Measurements from ENCODE around the gene USP35.
A peak's percentile ranks its signal among the peaks of the same experiment; 100 is the strongest.

Gene USP35, protein sequence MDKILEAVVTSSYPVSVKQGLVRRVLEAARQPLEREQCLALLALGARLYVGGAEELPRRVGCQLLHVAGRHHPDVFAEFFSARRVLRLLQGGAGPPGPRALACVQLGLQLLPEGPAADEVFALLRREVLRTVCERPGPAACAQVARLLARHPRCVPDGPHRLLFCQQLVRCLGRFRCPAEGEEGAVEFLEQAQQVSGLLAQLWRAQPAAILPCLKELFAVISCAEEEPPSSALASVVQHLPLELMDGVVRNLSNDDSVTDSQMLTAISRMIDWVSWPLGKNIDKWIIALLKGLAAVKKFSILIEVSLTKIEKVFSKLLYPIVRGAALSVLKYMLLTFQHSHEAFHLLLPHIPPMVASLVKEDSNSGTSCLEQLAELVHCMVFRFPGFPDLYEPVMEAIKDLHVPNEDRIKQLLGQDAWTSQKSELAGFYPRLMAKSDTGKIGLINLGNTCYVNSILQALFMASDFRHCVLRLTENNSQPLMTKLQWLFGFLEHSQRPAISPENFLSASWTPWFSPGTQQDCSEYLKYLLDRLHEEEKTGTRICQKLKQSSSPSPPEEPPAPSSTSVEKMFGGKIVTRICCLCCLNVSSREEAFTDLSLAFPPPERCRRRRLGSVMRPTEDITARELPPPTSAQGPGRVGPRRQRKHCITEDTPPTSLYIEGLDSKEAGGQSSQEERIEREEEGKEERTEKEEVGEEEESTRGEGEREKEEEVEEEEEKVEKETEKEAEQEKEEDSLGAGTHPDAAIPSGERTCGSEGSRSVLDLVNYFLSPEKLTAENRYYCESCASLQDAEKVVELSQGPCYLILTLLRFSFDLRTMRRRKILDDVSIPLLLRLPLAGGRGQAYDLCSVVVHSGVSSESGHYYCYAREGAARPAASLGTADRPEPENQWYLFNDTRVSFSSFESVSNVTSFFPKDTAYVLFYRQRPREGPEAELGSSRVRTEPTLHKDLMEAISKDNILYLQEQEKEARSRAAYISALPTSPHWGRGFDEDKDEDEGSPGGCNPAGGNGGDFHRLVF

DNA sequence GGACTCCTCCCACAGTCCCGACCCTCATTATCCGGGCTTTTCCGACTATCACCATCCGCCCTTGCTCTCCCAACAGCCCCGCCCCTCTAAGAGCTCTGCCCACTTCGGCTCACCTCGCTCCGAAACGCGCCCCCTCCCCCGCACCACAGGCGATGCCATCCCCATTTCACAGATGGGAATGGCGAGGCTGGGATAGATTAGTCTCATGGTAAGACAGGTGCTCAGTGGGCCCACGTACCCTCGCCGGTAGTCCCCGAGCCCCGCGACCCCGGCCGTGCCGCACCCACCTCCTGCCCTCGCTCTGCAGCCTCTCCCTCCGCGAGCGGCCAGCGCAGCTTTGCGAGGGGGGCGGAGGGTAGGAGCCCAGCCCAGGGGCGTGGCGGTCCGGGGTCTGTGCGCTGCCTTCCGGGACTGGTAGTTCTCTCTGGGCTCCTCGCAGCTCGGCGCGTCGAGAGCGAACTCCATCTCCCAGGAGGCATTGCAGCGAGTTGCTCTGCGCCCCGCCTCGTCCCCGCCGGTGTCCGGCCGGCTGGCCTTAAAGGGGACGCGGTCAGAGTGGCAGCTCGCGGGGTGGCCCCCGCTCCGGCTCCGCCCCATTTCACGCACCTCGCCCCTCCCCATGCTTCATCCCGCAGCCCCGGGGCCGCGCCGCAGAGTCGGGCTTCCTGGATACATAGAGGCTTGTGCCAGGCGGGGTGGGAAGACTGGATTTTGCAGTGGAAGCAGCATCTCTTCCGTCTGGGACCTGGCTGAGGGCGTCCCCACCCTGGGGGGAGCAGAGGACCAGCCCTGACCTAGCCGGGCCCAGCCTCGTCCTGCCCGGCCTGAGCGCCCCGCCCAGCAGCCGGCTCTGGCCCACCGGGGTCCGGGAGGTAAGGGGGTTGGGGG lies at the start of gene USP35, which contains the start of gene KCTD21:
Gene USP35 (plus strand): TSS at position 634 of the 888 bp plus-strand sequence. CDS start 7,327 bp downstream, outside the sequence.
Gene KCTD21 (minus strand): TSS at position 341 of the 888 bp plus-strand sequence. CDS start 14,072 bp downstream, outside the sequence.
- DNase-seq, result peak; percentile 69

DNA sequence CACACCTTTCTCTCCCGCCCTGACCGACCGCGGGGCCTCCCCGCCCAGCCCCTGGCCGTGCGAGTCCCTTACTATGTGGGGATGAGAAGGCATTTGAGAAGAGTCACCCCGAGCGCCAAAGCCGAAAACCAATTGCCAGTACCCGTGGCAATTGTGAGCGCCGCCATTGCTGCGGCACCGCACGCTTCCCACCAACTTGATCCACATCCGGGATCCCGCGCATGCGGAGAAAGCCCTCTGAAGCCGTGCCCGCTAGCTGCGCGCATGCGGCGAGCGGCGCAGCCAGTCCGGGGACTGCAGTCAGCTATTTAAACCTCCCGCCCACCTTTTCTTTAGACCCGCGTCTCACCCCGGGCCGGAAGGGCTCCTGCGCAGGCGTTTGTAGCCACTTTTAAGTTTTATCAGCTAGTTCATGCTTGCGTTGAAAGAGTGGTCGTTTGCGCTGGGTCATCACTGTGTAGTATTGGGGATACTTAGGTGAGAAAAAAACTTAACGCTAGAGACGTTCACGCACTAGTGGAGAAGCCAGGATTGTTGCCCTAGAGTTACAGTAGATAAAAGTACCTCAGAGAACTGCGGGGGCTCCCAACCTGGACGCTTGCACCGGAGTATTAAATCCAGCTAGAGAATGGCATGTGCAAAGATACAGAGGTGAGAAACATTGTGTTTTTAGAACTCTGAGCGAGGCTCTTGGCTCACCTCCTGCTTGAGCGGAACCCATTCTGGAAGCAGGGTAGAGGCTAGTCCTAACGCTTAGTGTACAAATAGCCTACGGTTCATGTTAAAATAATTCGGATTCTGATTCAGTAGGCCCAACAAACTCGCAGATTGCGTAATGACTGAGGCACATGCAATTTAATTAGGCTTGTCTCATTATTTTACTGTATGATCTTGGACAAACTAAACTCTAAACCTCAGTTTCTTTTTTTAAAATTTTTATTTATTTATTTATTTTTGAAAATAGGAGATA lies 49.0 kb upstream of the USP35 start, which contains the start of gene ALG8:
Gene ALG8 (minus strand): TSS at position 205 of the 970 bp plus-strand sequence. CDS start 38 bp downstream, at position 167.
- peak; percentile 59 for DNase-seq

DNA sequence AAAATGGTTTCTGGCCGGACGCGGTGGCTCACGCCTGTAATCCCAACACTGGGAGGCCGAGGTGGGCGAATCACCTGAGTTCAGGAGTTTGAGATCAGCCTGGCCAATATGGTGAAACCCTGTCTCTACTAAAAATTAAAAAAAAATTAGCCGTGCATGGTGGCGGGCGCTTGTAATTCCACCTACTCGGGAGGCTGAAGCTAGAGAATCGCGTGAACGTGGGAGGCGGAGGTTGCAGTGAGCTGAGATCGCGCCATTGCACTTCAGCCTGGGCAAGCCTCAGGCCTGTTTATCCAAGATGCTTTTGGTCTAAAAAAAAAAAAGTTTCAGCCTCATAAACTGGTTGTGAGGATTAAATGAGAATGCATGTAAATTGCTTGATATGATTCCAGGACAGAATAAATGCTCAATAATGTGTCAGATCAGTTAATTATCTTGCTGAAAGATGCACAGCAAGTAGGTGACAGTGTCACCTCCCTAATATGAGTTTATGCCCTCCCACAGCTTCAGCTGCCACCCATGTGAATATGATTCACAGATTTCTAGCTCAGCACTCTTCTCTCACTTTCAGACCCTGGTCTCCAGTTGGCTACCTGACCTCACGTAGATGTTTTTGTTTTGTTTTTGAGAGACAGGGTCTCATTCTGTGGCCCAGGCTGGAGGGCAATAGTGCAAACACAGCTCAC lies 48.2 kb upstream of the USP35 start:
- no peak for DNase-seq

DNA sequence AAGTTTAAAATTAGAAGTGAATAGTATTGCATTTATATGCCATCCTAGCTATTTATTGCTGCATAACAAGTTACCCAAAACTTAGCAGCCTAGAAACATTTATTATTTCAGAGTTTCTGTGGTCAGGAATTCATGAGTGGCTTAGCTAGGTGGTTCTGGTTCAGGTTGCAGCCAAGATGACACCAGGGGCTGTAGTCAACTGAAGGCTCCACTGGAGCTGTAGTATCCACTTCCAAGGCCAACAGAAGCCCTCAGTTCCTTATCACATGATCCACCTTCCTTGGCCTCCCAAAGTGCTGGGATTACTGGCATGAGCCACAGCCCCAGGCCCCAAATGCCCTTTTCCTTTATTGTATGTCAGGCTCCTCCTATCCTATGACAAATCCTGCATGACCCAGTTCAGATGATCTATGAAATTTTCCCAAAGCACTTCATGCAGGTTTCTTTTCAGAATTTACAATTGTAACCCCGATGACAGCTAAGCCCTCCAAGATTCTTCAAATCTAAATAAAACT lies 43.2 kb upstream of the USP35 start:
- DNase-seq, result no peak

DNA sequence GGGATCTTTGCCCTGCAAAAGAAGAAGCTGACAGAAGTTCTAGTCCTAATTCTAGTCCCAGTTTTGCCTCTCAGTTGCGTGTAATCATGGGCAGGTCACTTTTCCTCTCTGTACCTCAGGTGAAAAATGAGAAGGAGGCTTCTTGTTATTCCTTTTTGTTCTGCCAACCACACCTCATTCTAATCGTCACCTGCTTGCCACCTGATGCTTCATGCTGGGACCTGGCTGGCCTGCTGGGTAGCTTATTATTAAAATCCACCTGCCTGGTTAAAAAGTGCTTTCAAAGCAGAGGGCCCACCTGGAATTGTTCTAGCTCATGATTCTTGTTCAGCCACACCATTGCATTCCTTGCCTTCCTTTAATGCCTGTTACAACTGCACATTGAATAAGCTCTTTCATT lies 40.9 kb upstream of the USP35 start:
- DNase-seq, result no peak

DNA sequence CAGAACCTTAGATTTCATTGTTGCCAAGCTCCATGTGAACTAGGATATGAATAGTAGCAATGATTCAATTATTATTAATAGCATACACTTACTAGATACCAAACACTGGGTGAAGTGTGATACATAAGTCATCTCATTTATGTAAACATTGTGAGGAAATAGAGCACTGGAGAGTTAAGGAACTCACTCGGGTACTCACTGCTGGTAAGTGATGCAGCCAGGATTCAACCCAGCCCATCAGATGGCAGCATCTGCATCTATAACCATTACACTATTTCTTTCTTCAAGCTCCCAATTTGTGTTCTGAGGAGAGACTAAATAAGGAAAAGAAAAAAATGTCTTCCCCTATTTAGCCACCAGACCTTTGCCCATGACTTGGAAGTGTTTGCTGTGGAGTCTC lies 39.1 kb upstream of the USP35 start:
- DNase-seq, result no peak

DNA sequence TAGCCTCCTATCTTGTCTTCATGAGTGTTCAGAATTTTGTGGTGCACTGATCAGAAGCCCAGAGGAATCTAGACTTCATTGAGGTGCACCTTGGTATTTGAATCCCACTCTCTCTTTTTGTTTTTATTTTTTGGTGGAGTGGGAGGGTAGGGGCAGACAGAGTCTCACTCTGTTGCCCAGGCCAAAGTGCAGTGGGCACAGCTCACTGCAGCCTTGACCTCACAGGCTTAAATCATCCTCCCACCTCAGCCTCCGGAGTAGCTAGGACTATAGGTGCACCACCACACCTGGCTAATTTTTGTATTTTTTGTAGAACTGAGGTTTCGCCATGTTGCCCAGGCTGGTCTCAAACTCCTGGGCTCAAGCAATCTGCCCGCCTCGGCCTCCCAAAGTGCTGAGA lies 38.4 kb upstream of the USP35 start:
- DNase-seq, result no peak

DNA sequence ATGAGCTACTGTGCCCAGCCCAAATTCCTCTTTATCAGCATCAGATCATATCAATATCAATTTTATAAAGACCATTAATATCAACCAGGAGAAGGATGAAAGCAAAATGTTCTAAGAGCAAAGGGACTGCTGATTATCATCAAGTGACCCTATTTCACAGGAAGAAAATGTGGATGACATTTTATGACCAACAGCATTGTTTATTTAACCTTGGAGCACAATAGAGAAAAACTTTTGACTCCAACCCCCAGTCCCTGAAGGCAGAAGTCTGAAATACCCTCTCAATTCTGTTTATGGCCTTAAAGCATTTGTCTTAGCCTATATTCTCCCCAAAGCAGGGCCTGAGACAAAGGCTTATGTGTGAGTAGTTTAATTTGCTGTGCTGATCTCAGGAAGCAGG lies 38.0 kb upstream of the USP35 start:
- DNase-seq, result no peak

DNA sequence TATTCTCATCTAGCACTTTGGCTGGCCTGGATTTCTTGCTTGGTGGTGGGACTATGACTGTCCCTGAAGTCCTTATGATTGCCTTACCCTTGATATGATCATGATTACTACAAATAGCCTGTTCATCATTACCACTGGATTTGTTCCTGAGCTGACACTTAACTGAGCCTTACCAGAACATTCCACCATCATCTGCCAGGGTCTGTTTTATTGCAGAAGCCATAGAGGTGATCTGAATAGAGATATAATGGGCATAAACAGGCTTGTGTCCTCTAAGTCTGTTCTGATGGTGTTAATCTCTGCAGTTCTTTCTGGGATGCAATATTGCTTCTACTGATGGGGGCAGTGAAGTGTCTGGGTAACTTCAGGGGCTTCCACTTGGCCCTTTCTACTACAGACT lies 36.9 kb upstream of the USP35 start:
- DNase-seq, result no peak

DNA sequence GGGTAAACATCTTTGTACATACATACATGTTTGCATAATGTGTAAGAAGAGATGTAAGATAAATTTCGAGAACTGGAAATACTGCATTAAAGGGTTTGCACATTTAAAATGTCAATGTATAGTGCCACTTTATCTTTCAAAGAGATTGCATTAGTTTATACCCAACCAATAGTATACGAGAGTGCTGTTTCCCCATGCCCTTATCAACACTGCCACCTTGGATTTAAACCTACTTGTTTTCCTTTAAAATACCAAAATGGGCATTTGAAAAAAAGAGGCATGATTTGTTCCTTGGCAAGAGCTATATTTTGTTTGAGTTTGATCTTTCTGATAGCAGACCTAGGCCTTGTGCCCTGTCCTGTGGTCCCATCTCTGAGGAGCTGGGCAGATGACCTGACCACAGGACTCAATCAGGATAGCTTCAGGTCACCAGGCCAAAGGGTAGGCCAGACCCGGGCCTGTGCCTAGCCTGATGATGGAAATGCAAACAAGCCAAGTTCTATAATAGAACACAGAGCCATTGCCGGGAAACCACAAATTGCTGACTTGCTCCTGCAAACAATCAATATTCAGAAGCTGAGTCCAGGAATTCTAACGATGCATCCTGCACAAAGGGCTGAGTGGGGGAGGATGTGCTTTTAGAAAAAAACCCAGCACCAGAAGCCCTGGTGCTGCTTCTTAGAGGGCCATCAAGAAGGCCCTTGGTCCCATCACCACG lies 32.4 kb upstream of the USP35 start:
- no peak for DNase-seq

DNA sequence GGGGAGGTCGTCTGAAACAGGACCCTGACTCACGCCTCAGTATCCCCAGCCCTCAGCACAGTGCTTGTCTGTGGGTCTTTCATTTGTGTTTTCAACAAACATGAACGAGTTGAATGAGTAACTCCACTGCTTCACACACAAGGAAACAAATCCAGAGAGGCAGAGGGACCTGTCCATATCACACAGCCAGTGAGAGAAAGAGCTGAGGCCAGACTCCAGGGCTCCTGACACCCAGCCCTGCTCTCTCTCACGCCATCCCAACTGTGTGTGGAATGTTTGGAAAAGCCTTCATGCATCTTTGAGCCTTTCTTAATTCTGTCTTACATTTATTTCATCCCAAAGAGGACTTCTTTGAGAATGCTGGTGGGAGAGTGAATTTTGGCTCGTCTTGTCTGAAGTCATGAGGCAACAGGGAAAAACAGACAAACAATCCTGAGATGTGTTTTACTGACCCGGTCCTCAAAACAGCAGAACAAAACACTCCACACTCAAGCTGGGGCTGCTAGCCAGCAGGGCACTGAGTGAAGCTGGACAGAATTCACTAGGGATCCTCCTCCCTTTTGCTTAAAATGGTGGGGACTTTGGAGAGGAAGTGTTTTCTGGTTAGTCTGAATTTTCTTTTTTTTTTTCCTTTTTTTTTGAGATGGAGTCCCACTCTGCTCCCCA lies 29.6 kb upstream of the USP35 start:
- no peak for DNase-seq

DNA sequence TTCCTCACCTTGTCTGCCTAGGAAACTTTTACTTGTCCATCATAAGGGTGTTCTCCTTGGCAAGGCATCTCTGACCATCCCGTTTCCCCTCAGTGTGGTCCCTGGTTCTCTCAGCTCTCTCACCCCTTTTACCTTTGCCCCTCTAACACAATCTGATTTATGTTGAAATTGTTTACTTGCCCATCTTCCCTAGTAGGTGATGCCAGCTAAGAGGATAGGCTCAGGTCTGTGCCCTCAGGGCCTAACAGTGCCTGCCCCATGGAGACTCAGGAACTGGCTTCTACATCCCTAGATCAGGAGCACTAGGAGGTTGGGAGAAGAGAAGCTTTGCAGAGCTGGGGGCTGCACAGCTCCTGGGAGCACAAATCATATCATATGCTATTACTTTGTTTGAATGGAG lies 28.2 kb upstream of the USP35 start:
- no peak for DNase-seq

DNA sequence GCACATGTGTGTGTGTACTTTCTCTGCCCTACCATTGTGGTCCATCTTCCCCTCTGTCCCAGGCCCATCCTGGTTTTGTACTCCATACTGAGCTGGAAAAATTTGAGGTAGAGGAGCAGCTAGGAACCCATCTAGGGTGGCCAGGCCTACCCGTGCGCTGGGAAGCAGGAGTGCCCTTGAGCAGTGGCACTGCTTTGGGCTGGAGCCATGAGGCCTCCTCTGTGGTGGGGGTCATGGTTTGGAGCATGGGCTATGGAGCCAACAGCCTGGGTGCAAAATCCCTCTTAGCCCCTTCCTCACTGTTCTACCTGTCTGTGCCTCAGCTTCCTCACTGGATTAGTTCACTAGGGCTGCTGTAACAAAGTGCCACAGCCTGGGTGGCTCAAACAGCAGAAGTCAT lies 27.4 kb upstream of the USP35 start:
- DNase-seq, result no peak

DNA sequence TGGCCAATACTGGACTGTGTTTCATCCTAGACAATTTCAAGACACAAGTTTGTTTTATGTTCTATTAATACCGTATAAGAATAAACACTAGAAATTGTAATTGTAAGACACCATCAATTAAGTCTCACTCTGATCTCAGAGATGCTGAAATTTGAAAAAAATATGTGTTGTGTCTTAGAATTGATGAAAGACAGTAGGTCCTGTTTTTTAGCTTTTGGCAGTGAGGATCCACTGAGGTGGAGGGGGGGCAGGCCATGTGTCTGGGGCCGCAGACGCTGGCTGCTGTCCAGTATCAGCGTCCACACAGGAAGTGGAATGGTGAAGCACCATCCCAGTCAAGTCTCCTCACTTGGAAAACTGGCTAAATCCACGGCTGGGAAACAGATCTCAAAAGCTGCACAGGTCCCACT lies 26.8 kb upstream of the USP35 start:
- no peak for DNase-seq

DNA sequence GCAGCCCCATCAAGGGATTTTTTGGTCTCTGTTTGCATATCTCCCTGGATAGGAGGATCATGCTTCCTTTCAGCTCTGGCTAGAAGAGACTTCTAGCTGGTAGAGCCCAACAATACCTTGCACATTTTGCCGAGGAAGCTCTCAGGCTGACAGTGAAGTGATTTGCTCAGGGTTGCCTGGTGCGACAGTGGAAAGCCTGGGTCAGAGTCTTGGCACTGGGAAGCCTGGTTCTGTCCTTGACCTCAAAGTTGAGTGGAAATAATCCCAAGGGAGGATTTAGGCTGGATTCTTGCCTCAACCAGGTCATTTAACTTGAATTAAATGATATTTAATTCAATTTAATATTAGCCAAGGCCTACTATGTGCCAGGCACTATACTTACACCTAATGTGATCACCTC lies 24.9 kb upstream of the USP35 start:
- DNase-seq, result no peak

DNA sequence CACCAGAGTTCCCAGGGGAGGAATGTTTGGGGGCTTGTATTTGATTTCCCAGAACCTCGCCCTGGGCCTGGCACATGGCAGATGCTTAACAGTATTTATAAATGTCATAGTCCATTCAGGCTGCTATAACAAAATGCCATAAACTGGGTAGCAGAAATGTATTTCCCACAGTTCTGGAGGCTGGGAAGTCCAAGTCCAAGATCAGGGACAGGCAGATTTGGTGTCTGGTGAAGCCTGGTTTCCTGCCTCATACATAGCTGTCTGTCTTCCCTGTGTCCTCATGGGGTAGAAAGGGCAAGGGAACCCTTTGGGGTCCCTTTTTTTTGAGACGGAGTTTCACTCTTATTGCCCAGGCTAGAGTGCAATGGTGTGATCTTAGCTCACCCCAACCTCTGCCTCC lies 24.2 kb upstream of the USP35 start:
- no peak for DNase-seq

DNA sequence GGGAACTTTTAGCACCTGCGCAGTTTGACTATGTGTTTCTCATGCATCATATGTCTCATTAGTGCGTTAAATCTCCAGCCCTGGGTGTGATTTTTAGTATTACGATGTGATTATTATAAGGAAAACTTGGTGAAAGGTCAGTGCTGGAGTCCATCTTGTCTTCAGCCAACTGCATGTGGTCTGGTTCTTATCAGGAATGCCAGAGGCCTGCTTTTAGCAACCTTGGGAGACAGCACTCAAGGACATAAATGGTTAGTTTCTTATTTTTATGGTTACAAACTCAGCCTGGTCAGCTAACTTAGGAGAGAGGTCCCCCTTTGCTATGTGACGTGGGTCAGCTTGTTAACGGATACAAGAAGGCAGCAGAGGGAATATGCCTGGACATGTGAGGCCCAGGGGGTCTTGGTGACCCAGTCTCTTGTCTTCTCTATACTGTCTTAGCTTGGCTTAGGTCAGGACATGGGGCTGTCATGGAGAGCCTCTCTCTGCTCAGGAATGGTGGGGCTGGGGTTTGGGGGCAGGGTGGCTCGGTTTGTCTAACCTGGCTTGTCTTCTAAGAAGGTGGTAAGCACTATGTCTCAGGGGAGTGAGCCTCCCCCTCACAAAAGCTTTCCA lies 21.8 kb upstream of the USP35 start:
- DNase-seq, result no peak
